ENCODE results near the gene CACNA2D4. TPM values are rescaled to one million over a fixed set of nuclear protein-coding genes. Genes with fewer than 3 reads are reported as not detected.

CACNA2D4 gene
- total RNA-seq, 1 donor, result 0.72 TPM

- Histone ChIP-seq H3K4me1 (ENCODE audit: insufficient read depth, low read length) (no peaks in the 10 kb centered on the region), H2AFZ (ENCODE audit: low read length) (no peak overlapping the region), H3K4me3 (ENCODE audit: insufficient read depth, low read length) (no peak overlapping the region), H3K79me2 (ENCODE audit: insufficient read depth, low read length) (no peaks in the 10 kb centered on the region), H3K27me3 (ENCODE audit: insufficient read depth, low read length) (peaks cover 80% of the 10 kb centered on the region), H3K36me3 (ENCODE audit: insufficient read depth, low read length) (no peaks in the 10 kb centered on the region), H3K27ac (ENCODE audit: low read depth, low read length) (no peak overlapping the region), H3K4me2 (ENCODE audit: insufficient read depth, low read length) (no peak overlapping the region), H3K9me3 (ENCODE audit: low read depth, low read length) (no peaks in the 10 kb centered on the region), H4K20me1 (ENCODE audit: insufficient read depth, low read length) (no peaks in the 10 kb centered on the region)
- TF ChIP-seq, protein P1, sequence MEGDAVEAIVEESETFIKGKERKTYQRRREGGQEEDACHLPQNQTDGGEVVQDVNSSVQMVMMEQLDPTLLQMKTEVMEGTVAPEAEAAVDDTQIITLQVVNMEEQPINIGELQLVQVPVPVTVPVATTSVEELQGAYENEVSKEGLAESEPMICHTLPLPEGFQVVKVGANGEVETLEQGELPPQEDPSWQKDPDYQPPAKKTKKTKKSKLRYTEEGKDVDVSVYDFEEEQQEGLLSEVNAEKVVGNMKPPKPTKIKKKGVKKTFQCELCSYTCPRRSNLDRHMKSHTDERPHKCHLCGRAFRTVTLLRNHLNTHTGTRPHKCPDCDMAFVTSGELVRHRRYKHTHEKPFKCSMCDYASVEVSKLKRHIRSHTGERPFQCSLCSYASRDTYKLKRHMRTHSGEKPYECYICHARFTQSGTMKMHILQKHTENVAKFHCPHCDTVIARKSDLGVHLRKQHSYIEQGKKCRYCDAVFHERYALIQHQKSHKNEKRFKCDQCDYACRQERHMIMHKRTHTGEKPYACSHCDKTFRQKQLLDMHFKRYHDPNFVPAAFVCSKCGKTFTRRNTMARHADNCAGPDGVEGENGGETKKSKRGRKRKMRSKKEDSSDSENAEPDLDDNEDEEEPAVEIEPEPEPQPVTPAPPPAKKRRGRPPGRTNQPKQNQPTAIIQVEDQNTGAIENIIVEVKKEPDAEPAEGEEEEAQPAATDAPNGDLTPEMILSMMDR (IDR thresholded peaks at IDR 0.05; ENCODE audit: extremely low read depth, low read depth, low read length), result no peak
- DNase-seq (ENCODE audit: insufficient read length, low spot score, missing footprints), result no peak
These were observed 74.8 kb downstream of the CACNA2D4 start for GRCh38 chr12:1843641-1844005.

DNA sequence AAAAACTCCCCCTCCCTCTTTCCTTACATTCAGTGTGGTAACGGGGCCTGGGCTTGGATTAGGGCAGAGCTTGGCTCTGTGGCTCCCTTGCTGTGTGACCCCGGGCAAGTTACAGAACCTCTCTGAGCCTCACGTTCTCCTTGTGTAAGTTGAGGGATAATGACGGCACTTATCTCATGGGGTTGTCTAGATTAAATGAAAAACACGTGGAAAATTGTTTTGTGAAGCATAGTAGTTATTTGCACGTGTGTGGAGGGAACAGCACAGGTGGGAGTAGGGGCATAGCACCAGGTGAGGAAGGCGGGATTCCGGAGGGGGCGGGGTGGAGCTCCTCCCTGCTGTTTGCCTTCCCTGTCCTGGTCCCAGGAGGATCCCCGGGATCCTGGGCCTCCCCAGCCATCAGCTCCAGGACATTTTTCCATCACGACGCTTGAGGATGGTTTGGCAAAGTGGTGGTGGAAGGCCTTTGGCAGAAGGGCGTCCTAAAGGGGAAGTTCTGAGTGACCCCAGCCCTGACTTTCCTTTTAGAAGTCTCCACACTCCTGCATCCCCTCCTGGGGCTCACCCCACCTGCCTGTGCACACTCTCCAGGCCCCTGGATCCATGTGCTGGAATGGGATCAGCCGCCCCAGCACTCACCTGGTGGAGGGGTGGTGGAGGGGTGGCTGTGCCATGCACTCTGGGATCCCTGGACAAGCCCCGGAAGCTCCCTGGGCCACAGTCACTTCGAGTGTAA lies 75.4 kb downstream of the CACNA2D4 start:
- no peak overlapping the region for H3K4me2 ChIP-seq (ENCODE audit: insufficient read depth, low read length)
- H3K27ac ChIP-seq (ENCODE audit: low read depth, low read length), result no peak overlapping the region
- TF ChIP-seq, protein P1 (IDR thresholded peaks at IDR 0.05; ENCODE audit: extremely low read depth, low read depth, low read length), result no peak
- H3K9me3 ChIP-seq (ENCODE audit: low read depth, low read length), result no peaks in the 10 kb centered on the region
- no peak overlapping the region for H3K4me3 ChIP-seq (ENCODE audit: insufficient read depth, low read length)
- H4K20me1 ChIP-seq (ENCODE audit: insufficient read depth, low read length), result no peaks in the 10 kb centered on the region
- no peaks in the 10 kb centered on the region for H3K79me2 ChIP-seq (ENCODE audit: insufficient read depth, low read length)
- no peaks in the 10 kb centered on the region for H3K36me3 ChIP-seq (ENCODE audit: insufficient read depth, low read length)
- peaks cover 76% of the 10 kb centered on the region for H3K27me3 ChIP-seq (ENCODE audit: insufficient read depth, low read length)
- H2AFZ ChIP-seq (ENCODE audit: low read length), result no peak overlapping the region
- H3K4me1 ChIP-seq (ENCODE audit: insufficient read depth, low read length), result no peaks in the 10 kb centered on the region
- DNase-seq (ENCODE audit: insufficient read length, low spot score, missing footprints), result peak; percentile 65

- Histone ChIP-seq H3K27ac (ENCODE audit: low read depth, low read length) (no peak overlapping the region), H2AFZ (ENCODE audit: low read length) (no peak overlapping the region), H3K4me1 (ENCODE audit: insufficient read depth, low read length) (no peaks in the 10 kb centered on the region), H3K4me2 (ENCODE audit: insufficient read depth, low read length) (no peak overlapping the region), H3K9me3 (ENCODE audit: low read depth, low read length) (no peaks in the 10 kb centered on the region), H4K20me1 (ENCODE audit: insufficient read depth, low read length) (no peaks in the 10 kb centered on the region), H3K27me3 (ENCODE audit: insufficient read depth, low read length) (peaks cover 69% of the 10 kb centered on the region), H3K79me2 (ENCODE audit: insufficient read depth, low read length) (no peaks in the 10 kb centered on the region), H3K36me3 (ENCODE audit: insufficient read depth, low read length) (no peaks in the 10 kb centered on the region), H3K4me3 (ENCODE audit: insufficient read depth, low read length) (no peak overlapping the region)
- TF ChIP-seq, protein P1 (IDR thresholded peaks at IDR 0.05; ENCODE audit: extremely low read depth, low read depth, low read length), result no peak
- peak; percentile 55 for DNase-seq (ENCODE audit: insufficient read length, low spot score, missing footprints)
These were observed 76.1 kb downstream of the CACNA2D4 start for GRCh38 chr12:1842183-1842904.

DNA sequence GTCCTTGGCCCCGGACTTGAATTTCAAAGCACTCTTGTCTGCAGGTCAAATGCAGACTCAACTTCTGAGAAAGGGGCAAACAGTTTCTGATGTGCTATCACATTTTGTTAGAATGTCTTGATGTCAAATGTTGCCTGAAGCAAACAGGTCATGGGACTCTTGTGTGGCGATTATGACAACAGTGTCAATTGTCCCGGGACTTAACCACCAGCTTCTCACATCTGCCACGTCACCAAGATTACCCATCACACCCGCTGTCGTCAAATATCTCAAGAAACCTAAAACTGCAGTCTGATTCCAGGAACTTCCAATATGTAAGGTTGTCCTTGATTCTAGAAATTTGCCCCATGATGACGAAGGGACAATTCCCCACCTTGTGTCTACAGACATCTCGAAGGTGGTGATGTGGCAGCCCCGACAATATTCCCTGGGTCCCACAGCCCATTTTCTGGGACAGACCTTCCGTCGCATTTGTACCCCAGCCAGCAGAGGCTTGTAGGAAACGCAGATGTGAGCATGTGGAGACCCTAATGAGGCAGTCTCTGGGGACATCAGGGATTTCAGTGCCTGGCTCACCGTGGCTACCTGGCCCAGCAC lies 76.8 kb downstream of the CACNA2D4 start:
- H3K36me3 ChIP-seq (ENCODE audit: insufficient read depth, low read length), result no peaks in the 10 kb centered on the region
- TF ChIP-seq, protein P1 (IDR thresholded peaks at IDR 0.05; ENCODE audit: extremely low read depth, low read depth, low read length), result no peak
- no peaks in the 10 kb centered on the region for H3K9me3 ChIP-seq (ENCODE audit: low read depth, low read length)
- no peaks in the 10 kb centered on the region for H3K4me1 ChIP-seq (ENCODE audit: insufficient read depth, low read length)
- H3K4me2 ChIP-seq (ENCODE audit: insufficient read depth, low read length), result no peak overlapping the region
- DNase-seq (ENCODE audit: insufficient read length, low spot score, missing footprints), result peak; percentile 65
- H2AFZ ChIP-seq (ENCODE audit: low read length), result no peak overlapping the region
- H3K79me2 ChIP-seq (ENCODE audit: insufficient read depth, low read length), result no peaks in the 10 kb centered on the region
- no peaks in the 10 kb centered on the region for H4K20me1 ChIP-seq (ENCODE audit: insufficient read depth, low read length)
- H3K27ac ChIP-seq (ENCODE audit: low read depth, low read length), result no peak overlapping the region
- no peak overlapping the region for H3K4me3 ChIP-seq (ENCODE audit: insufficient read depth, low read length)
- peaks cover 63% of the 10 kb centered on the region for H3K27me3 ChIP-seq (ENCODE audit: insufficient read depth, low read length)
